ENCODE measurements around the gene TAS1R3.

The TAS1R3 gene

DNA sequence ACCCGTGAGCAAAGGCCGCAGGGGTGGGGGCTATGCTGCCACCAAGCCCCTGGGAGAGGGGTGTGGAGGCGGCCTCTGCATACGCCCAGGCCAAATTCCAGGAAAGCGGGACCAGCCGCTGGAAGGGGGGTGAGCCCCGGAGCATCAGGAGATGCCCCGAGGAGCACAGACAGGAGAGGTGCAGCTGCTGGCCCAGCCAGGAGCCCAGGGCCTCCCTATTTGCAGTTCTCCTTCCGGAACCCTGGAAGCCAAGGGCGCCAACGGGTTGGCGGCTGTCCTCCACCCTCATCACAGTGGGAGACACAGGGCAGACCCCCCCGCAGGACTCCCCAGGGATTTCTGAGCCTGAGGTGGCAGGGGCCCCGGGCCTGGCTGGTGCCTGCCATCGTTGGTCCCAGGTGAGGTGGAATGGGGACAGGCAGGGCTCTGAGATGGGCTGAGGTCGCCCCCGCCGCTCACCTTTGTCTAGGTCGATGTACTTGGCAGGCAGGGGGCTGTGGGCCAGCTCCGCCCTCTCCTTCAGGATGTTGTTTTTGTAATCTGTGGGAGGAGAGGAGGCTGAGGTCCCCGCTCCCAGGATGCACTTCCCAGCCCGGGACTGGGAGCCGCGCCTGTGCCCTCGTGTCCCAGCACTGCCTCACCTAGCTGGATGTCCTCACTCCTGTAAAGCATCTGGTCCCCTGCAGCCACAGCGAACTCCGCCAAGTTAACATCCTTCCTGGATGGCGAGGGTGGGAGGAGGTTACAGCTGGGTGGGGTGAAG, 22.5 kb downstream of the TAS1R3 start:
- TF ChIP-seq, protein P1, sequence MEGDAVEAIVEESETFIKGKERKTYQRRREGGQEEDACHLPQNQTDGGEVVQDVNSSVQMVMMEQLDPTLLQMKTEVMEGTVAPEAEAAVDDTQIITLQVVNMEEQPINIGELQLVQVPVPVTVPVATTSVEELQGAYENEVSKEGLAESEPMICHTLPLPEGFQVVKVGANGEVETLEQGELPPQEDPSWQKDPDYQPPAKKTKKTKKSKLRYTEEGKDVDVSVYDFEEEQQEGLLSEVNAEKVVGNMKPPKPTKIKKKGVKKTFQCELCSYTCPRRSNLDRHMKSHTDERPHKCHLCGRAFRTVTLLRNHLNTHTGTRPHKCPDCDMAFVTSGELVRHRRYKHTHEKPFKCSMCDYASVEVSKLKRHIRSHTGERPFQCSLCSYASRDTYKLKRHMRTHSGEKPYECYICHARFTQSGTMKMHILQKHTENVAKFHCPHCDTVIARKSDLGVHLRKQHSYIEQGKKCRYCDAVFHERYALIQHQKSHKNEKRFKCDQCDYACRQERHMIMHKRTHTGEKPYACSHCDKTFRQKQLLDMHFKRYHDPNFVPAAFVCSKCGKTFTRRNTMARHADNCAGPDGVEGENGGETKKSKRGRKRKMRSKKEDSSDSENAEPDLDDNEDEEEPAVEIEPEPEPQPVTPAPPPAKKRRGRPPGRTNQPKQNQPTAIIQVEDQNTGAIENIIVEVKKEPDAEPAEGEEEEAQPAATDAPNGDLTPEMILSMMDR (conservative IDR thresholded peaks at IDR 0.05; ENCODE audit: control insufficient read depth, insufficient read depth, low read depth, low read length): no peak
- no peak for DNase-seq (ENCODE audit: low read depth)
- H3K4me3 ChIP-seq (ENCODE audit: control insufficient read depth, low read depth, low read length): no peak overlapping the region

GRCh38 chr1:1354271-1355247, 23.5 kb downstream of the TAS1R3 start:
- TF ChIP-seq, protein P1 (conservative IDR thresholded peaks at IDR 0.05; ENCODE audit: control insufficient read depth, insufficient read depth, low read depth, low read length): no peak
- no peak for DNase-seq (ENCODE audit: low read depth)
- no peak overlapping the region for H3K4me3 ChIP-seq (ENCODE audit: control insufficient read depth, low read depth, low read length)

DNA sequence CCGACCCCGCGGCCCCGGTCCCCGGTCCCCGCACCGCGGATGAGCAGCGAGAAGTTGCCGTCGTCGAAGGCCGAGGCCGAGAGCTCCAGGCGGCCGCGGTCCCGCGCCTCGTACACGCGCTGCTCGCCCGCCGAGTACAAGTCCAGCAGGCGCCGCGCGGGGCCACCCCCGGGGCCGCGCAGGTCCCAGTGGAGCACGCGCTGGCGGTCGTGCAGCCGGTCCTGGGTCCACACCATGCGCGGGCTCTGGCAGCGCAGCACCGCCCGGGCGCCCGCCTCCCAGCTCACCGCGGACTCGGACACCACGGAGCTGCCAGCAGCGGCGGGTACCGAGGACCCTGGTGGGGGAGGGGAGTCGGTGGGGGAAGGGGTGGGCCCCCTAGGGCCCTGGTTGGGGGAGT, 24.3 kb downstream of the TAS1R3 start:
- peak; percentile 42 for DNase-seq (ENCODE audit: low read depth)
- TF ChIP-seq, protein P1 (conservative IDR thresholded peaks at IDR 0.05; ENCODE audit: control insufficient read depth, insufficient read depth, low read depth, low read length): no peak
- H3K4me3 ChIP-seq (ENCODE audit: control insufficient read depth, low read depth, low read length): no peak overlapping the region

GRCh38 chr1:1356166-1356795, 25.2 kb downstream of the TAS1R3 start:
- peak overlapping the region; percentile 86 for H3K4me3 ChIP-seq (ENCODE audit: control insufficient read depth, low read depth, low read length)
- no peak for DNase-seq (ENCODE audit: low read depth)
- TF ChIP-seq, protein P1 (conservative IDR thresholded peaks at IDR 0.05; ENCODE audit: control insufficient read depth, insufficient read depth, low read depth, low read length): no peak

DNA sequence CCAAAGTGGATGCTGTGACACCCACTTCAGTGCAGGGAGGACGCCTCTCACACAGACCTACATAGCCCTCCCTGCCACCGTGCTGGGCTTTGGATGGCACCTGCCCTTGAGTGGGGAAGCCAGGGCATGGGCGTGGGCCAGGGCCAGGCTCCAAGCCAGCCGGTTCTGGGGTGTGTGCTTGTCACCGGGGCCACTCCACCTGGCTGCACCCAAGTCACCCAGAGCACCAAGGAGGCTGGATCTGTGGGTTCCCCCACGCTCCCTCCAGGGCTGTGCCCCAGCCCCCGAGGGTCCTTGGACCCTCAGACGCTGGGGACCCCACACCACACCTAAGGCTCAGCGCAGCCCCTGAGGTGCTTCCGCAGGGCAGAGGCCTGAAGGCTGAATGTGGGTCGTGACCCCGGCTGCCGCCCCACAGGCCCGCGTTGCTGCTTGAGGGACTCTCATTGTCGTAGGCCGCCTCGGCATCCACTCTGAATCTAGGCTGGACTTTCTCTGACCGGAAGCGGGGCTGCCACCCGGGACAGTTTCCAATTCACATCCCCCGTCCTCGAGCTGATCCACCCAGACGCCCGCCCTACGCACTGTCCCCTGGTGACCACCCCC, 25.8 kb downstream of the TAS1R3 start:
- TF ChIP-seq, protein P1 (conservative IDR thresholded peaks at IDR 0.05; ENCODE audit: control insufficient read depth, insufficient read depth, low read depth, low read length): no peak
- peak overlapping the region; percentile 86 for H3K4me3 ChIP-seq (ENCODE audit: control insufficient read depth, low read depth, low read length)
- no peak for DNase-seq (ENCODE audit: low read depth)

DNA sequence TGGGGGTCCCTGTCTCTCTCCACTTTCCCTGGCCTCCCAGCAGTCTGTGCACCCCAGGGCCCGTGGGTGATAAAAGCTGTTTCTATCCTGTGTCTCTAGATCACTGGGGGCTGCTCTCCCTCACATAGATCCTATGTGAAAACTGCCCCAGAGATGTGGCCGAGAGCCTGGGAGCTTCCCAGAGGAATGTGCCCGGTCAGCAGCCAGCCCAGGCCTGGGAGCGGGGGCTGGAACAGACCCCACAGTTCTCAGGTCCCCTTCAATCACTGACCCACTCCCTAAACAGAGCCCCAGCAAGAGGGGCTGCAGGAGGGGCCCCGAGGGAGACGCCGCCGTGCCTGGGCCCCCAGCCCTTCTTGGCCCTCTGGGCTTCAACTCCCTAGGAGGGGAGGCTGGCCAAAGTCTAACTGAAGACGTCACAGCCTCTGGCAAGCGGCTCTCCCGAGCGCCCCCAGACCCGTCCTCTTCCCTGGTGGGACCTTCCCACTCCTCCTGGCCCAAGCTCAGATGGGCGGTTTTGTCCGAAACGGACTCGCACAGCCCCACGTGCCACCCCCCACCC, 26.9 kb downstream of the TAS1R3 start:
- DNase-seq (ENCODE audit: low read depth): no peak
- peak overlapping the region; percentile 86 for H3K4me3 ChIP-seq (ENCODE audit: control insufficient read depth, low read depth, low read length)
- TF ChIP-seq, protein P1 (conservative IDR thresholded peaks at IDR 0.05; ENCODE audit: control insufficient read depth, insufficient read depth, low read depth, low read length): no peak
